COLO829 (cell line): ENCODE results near the gene SMIM31.

Experiments used
- DNase-seq: peaks from one replicate; pipeline ENCODE4 v3.0.0; 2012; ENCODE audit warnings: low spot score

SMIM31 gene

GRCh38 chr4:164789047-164789446 lies 35.1 kb downstream of the SMIM31 start:
- DNase-seq = no peak

DNA sequence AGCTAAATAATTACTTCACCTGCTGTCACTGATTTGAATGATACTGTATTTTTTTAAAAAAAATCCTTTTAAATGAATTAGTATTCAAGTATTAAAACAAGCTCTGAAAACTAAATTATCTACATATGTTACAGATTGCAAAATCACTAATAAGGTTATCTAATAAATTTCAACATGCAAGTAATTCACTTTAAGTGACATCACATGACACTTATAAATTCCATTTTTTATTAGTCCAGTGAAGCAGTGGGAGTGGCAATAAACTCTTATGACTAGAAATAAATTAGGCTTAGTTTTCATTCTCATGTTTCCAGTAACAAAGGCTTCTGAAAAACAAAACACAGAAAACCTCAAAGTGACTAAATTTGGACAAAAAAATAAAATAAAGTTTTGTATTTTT lies 36.3 kb downstream of the SMIM31 start:
- DNase-seq = no peak

GRCh38 chr4:164799410-164799809 lies 45.5 kb downstream of the SMIM31 start:
- no peak for DNase-seq

- DNase-seq = no peak
Measured at GRCh38 chr4:164800786-164801185, 46.9 kb downstream of the SMIM31 start.

DNA sequence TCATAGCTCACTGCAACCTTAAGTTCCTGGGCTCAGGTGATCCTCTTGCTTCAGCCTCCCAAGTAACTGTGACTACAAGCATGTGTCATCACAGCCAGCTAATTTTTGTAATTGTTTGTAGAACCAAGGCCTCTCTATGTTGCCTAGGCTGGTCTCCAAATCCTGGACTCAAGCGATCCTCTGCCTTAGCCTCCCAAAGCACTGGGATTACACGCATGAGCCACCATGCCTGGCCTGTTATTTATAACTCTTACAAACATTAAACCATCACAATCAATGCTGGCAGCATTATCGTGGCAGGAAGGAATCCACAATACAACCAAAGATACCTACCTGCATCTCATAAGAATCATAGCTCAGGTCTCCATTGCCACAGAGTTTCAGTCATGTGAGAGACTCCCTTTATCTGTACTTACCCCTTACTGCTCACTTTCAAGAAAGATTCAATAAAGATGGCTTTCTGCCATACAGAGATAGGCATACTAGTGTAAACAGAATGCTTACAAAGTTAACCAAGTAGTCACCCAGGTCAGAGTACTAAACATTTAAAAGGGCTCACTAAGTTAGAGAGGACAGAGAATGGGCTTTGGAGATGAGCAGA lies 48.5 kb downstream of the SMIM31 start:
- no peak for DNase-seq

- no peak for DNase-seq
Measured at GRCh38 chr4:164803702-164804101, 49.8 kb downstream of the SMIM31 start.

DNA sequence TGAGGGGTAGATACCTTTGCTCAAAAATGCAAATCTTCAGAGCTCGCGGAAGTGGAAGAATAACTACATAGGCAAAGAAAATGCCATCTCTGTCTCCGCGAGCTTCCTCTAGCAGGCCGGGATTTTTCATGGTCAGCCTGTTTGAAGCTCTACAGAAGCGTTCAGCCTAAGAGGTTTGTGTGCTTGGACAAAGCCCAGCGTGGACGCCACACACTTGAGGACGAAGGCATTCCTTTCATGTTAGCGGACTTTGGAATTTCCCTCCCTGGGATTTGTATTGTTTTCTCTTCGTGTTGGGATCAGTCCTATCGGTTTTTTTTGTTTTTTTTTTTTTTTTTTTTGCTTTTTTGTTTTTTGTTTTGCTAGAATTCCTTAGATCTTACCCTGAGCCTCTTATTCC lies 53.7 kb downstream of the SMIM31 start:
- DNase-seq = no peak

DNA sequence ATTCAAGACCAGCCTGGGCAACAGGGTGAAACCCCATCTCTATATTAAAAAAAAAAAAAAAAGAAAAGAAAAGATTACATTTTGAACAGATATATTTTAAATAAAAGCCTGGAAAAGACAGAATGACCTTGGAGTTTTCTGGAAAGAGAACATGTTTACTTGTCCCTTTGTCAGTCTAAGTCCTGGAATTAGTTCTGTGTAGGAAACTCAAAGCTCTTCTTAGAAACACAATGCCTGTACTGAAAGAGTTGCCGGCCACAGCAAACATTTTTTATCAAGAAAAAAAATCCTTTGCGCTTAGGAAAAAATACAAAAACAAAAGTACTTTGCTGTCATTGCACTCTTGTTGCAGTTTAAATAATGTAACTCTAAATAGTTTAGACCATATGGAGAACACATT lies 59.6 kb downstream of the SMIM31 start:
- no peak for DNase-seq

GRCh38 chr4:164815711-164816110 lies 61.8 kb downstream of the SMIM31 start:
- no peak for DNase-seq

DNA sequence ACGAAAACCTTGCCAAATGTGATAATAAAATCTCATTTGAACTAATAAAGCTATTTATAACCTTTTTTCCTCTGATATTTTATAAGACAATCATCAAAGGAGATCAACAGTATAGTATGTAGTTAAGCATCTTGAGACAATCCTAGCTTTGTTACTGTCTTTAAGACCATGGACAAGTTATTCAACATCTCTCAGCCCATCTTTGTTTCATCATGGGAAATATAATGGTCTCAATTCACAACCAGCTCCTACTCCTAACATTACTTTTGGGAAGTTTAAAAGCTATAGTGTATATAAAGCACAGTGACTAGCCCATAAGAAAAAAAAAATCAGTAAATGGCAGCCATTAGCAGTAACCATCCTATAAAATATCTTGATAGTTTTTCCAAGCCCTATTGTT lies 65.4 kb downstream of the SMIM31 start:
- DNase-seq = peak; percentile 76

DNA sequence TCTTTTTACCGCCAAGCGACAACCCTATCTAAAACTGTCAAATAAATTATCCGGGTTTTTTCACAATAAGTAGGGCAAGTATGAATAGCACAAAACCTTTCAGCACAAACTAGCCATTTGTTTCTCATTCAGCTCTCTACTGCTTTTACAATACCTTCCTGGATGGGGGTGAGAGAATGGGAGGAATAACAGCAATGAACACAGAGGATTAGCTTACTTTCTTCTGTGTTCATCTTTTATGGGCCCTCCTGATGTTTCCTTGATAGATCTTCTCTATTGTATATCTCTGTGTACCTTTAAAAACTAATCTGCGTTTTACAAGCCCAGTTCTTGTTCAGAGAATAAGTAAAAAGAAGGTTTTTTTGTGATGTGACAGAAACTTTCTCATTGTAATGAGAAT lies 67.8 kb downstream of the SMIM31 start:
- no peak for DNase-seq

DNA sequence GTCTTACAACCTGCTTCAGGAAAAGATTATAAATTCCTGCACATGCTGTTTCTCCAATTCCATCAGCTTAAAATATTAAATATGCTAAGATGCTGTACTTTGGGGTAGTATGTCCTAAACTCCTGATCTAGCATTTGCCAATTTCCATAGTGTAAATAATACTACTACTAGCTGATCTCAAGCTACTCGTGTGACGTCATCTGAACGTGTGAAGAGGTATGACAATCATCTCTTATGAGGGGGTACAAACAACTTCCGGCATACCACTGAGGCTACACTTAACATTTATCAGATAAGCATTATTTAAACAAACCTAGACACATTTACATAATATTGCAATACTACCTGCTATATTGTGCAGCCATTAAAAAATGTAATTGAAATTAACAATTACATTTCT lies 70.7 kb downstream of the SMIM31 start:
- no peak for DNase-seq

DNA sequence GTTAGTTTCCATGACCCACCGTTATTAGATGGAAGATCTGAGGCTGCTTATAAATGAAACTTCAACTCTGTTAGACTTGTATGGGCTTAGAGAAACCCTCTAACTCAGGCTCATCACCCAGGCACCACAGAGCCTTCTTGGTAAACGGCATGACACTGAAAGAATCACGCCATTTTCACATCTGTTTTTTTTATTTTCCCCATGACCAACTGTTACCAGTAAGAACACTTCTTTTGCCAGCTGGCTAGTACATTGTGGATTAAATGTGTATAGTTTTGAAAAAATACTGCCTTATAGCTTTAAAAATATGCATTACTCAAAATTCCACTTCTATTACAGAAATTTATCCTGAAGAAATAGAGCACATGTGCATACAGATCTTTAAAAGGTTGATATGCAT lies 75.0 kb downstream of the SMIM31 start:
- DNase-seq = no peak

DNA sequence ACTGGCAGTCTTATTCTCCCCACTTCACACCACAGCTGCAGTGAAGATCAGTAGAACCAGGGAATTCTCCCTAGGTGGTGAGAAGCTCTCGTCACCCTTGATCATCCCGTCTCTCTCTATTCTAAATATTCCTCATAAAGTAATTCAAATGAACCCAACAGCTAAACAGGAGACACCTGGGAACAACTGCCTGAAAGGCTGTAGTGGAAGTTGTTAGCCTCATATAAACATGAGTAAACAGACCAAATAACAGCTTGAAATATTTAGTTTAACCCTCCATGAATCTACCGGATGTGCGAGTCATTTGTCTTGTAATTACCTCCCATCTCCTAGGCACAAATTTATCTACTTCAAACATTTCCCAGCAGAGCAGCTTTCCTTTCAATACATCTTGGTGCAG lies 92.6 kb downstream of the SMIM31 start:
- DNase-seq = no peak

GRCh38 chr4:164847016-164847415 lies 93.1 kb downstream of the SMIM31 start:
- DNase-seq = no peak

DNA sequence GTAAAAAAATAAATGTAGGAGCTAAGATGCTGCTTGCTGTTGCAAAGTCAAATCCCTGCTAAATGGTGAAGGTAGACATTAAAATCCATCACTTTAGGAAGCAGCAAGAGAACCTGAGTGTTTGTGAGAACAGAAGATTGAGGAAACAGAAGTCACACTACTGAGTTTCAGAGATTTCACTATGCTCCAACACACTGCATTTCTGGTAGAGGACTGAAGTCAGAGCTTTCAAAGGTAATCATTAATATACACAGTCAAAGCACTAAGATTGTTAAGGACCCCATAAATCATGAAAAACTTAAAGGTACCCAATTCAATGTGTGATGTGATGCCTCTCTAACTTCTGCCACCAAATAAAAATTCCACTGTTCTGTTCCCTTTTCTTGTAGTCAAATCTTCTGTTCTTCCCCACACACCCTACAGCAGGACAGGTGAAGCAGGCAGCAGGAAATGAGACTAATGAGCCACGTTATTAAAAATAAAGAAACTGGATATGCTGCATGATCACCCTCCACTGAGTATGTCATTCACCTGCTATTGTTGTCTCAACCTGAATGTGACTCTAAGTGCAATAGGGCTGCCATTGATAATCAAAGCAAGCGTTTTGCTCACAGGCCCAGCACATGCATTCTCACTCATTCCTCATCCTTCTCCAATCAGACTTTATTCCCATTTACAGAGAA lies 94.2 kb downstream of the SMIM31 start:
- no peak for DNase-seq
